HepG2 (cell line): Measurements from ENCODE around the gene FSD2. TPM values are rescaled to one million over a fixed set of nuclear protein-coding genes. Genes with fewer than 3 reads are reported as not detected.

Source experiments
- AGO1 ChIP-seq: fragments of 200-400 bp; formaldehyde crosslinking; IDR thresholded peaks from 2 replicates; pipeline ENCODE4 v1.6.1; 2017; ENCODE audit warnings: mild to moderate bottlenecking, low read depth, low read length, moderate library complexity; ENCODE audit not compliant: poor library complexity, severe bottlenecking
- CEBPG ChIP-seq: IDR thresholded peaks from 2 replicates; pipeline ENCODE4 v1.6.1; 2016
- CHD2 ChIP-seq: IDR thresholded peaks from 2 replicates; pipeline ENCODE4 v1.6.1; 2011; ENCODE audit warnings: low read depth, low read length, improper control_type of control experiment
- FOXP4 ChIP-seq: sonication (generic); formaldehyde crosslinking; IDR thresholded peaks from 2 replicates; pipeline ENCODE4 v1.4.0; 2020; ENCODE audit warnings: missing genetic modification reagents
- HHEX ChIP-seq: IDR thresholded peaks from 2 replicates; pipeline ENCODE4 v1.6.1; 2016; ENCODE audit warnings: control low read depth
- IRF9 ChIP-seq: sonication (generic); formaldehyde crosslinking; IDR thresholded peaks from 2 replicates; pipeline ENCODE4 v1.8.0; 2022; ENCODE audit warnings: missing genetic modification reagents, mild to moderate bottlenecking, borderline replicate concordance
- KDM6A ChIP-seq: IDR thresholded peaks from 2 replicates; pipeline ENCODE4 v1.6.1; 2016; ENCODE audit warnings: low read depth
- PHB2 ChIP-seq: fragments of 450-650 bp; IDR thresholded peaks from 2 replicates; pipeline ENCODE4 v1.6.1; 2018; ENCODE audit not compliant: partially characterized antibody
- PLSCR1 ChIP-seq: sonication (generic); formaldehyde crosslinking; IDR thresholded peaks from 2 replicates; pipeline ENCODE4 v1.5.0; 2020; ENCODE audit warnings: missing genetic modification reagents, mild to moderate bottlenecking, borderline replicate concordance
- RBM22 ChIP-seq: fragments of 200-400 bp; formaldehyde crosslinking; optimal IDR thresholded peaks from 2 replicates; pipeline ENCODE3; 2017; ENCODE audit warnings: mild to moderate bottlenecking, low read length, moderate library complexity
- SALL1 ChIP-seq: sonication (generic); formaldehyde crosslinking; IDR thresholded peaks from 2 replicates; pipeline ENCODE4 v1.8.0; 2022; ENCODE audit warnings: mild to moderate bottlenecking, missing genetic modification reagents
- SETDB1 ChIP-seq: sonication (generic); formaldehyde crosslinking; IDR thresholded peaks from 2 replicates; pipeline ENCODE4 v1.5.1; 2020; ENCODE audit warnings: missing genetic modification reagents, mild to moderate bottlenecking, borderline replicate concordance
- SMAD9 ChIP-seq: sonication (generic); formaldehyde crosslinking; IDR thresholded peaks from 2 replicates; pipeline ENCODE4 v1.5.1; 2020; ENCODE audit warnings: mild to moderate bottlenecking, missing genetic modification reagents
- TCF7L2 ChIP-seq: IDR thresholded peaks from 2 replicates; pipeline ENCODE4 v1.6.1; 2011; ENCODE audit warnings: mild to moderate bottlenecking, low read depth, low read length, moderate library complexity
- TEAD2 ChIP-seq: sonication (generic); formaldehyde crosslinking; IDR thresholded peaks from 2 replicates; pipeline ENCODE4 v1.9.0; 2021; ENCODE audit warnings: missing genetic modification reagents
- ZBTB49 ChIP-seq: sonication (generic); formaldehyde crosslinking; IDR thresholded peaks from 2 replicates; pipeline ENCODE4 v1.4.0; 2020; ENCODE audit warnings: missing genetic modification reagents, borderline replicate concordance
- ZBTB7A ChIP-seq: sonication (generic); formaldehyde crosslinking; IDR thresholded peaks from 2 replicates; pipeline ENCODE4 v1.8.0; 2022; ENCODE audit warnings: mild to moderate bottlenecking, missing genetic modification reagents
- ZFP37 ChIP-seq: sonication (generic); formaldehyde crosslinking; IDR thresholded peaks from 2 replicates; pipeline ENCODE4 v1.4.0; 2020; ENCODE audit warnings: missing genetic modification reagents, borderline replicate concordance
- ZFYVE20 ChIP-seq: sonication (generic); formaldehyde crosslinking; IDR thresholded peaks from 2 replicates; pipeline ENCODE4 v1.8.0; 2023; ENCODE audit warnings: low read depth, mild to moderate bottlenecking, moderate library complexity, missing genetic modification reagents, borderline replicate concordance
- ZNF282 ChIP-seq: fragments of 450-650 bp; IDR thresholded peaks from 2 replicates; pipeline ENCODE4 v1.6.1; 2018; ENCODE audit not compliant: partially characterized antibody
- ZNF335 ChIP-seq: sonication (generic); formaldehyde crosslinking; IDR thresholded peaks from 2 replicates; pipeline ENCODE4 v1.4.0; 2020; ENCODE audit warnings: missing genetic modification reagents
- ZNF451 ChIP-seq: sonication (generic); formaldehyde crosslinking; IDR thresholded peaks from 2 replicates; pipeline ENCODE4 v1.5.0; 2020; ENCODE audit warnings: mild to moderate bottlenecking, missing genetic modification reagents
- ZNF460 ChIP-seq: sonication (generic); formaldehyde crosslinking; IDR thresholded peaks from 2 replicates; pipeline ENCODE4 v1.5.1; 2020; ENCODE audit warnings: missing genetic modification reagents, mild to moderate bottlenecking, borderline replicate concordance
- ZNF543 ChIP-seq: sonication (generic); formaldehyde crosslinking; IDR thresholded peaks from 2 replicates; pipeline ENCODE4 v1.4.0; 2020; ENCODE audit warnings: mild to moderate bottlenecking, missing genetic modification reagents
- ZNF550 ChIP-seq: sonication (generic); formaldehyde crosslinking; IDR thresholded peaks from 2 replicates; pipeline ENCODE4 v1.4.0; 2020; ENCODE audit warnings: mild to moderate bottlenecking, missing genetic modification reagents, borderline replicate concordance
- ZNF672 ChIP-seq: sonication (generic); formaldehyde crosslinking; IDR thresholded peaks from 2 replicates; pipeline ENCODE4 v1.8.1; 2022; ENCODE audit warnings: missing genetic modification reagents
- polyA plus RNA-seq, 8 experiments: library from polyadenylated mRNA; depleted of rRNA in 3 of 8; stranded (reverse) in 7 of 8; unstranded in 1 of 8; fragments of >200 nt; fragmentation: Illumina TruSeq in 4 of 8; extraction: Trizol in 4 of 8; gene quantifications; 2 replicates each; pipeline versions ENCODE4 v1.2.1 to v1.2.3, GENCODE V29; 2011 to 2016; ENCODE audit warnings: low read depth in 4 of 8, missing spikeins in 1 of 8, mixed read lengths in 1 of 8; ENCODE audit not compliant: insufficient read depth in 1 of 8
- total RNA-seq, 5 experiments: library from RNA; depleted of rRNA; stranded (reverse); fragments of >200 nt; fragmentation: Illumina TruSeq; extraction: Trizol; gene quantifications; 2 replicates each; pipeline ENCODE4 v1.2.3, GENCODE V29; 2016; ENCODE audit warnings: low read depth in 1 of 5

FSD2 gene
- total and polyA plus RNA-seq, 2 of the 13 experiments (the other 11 are each of a cell fraction or from before 2014, with no cell fraction given): not detected

GRCh38 chr15:82709421-82710207 is 96.3 kb downstream of the FSD2 start, which contains the start of gene AP3B2 (continued):
- TF ChIP-seq ZBTB49 (no peak), PLSCR1 (CRISPR knock-in tag) (no peak), SETDB1 (CRISPR knock-in tag) (no peak), KDM6A (no peak), ZBTB7A (CRISPR knock-in tag) (no peak), PHB2 (no peak), CEBPG (CRISPR knock-in tag) (0 out of 2 replicates have a peak, but pooled peaks have one; percentile 31), IRF9 (CRISPR knock-in tag) (no peak), ZFYVE20 (CRISPR knock-in tag) (0 out of 2 replicates have a peak, but pooled peaks have one; percentile 59), ZNF282 (no peak), TCF7L2 (no peak), ZNF543 (0 out of 2 replicates have a peak, but pooled peaks have one; percentile 35), CHD2 (no peak), SALL1 (peak; percentile 77), ZNF672 (CRISPR knock-in tag) (no peak), HHEX (CRISPR knock-in tag) (no peak), AGO1 (no peak), SMAD9 (CRISPR knock-in tag) (no peak), ZNF550 (CRISPR knock-in tag) (no peak), ZNF335 (CRISPR knock-in tag) (no peak), RBM22 (no peak), ZNF451 (no peak; the same call in 1 of the 2 replicates), TEAD2 (CRISPR knock-in tag) (no peak), ZFP37 (no peak), FOXP4 (no peak), ZNF460 (CRISPR knock-in tag) (no peak)
